ENCODE measurements around the gene SCGB1C2.

SCGB1C2 gene

DNA sequence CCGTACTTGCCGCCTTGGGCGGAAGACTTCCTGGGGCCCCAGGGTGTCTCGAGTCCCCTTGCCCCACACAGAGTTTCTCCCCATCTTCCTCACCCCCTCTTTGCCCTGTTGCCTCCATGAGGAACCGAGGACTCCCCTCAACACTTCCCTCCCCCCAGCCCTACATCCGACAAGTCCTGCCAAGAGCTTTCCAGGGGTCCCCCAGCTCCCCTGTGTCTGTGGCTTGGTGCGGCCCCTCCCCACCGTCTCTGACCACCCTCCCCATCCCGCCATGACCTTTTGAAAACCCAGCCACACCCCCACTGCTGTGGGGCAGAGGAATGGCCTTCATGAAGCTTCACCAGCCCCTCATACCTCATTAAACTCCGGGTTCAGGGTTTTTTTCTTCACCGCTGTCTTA is 11.4 kb downstream of the SCGB1C2 start:
- no peak for TF ChIP-seq CTCF (conservative IDR thresholded peaks at IDR 0.05)
- no peak for TF ChIP-seq ZFX (IDR thresholded peaks at IDR 0.05)
- H3K27ac ChIP-seq, result no peak overlapping the region

DNA sequence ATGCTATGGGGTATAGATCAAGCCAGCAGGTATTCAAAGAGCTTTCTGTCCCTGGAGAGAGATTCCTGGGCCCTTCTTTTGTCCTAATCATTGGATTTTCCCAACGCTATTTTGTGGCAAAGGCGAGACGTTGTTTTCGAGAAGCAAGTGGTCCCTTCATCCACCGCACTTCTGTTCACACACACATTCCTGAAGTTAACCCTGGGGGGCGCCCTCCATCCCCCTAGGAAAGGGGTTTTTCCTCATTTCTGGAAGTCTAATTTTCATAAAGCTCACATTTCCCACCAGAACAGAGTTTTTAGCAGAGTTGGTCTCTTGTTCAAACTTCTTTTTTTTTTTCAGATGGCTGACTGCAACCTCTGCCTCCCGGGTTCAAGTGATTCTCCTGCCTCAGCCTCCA is 11.9 kb downstream of the SCGB1C2 start:
- H3K27ac ChIP-seq, result no peak overlapping the region
- no peak for TF ChIP-seq ZFX (IDR thresholded peaks at IDR 0.05)
- no peak for TF ChIP-seq CTCF (conservative IDR thresholded peaks at IDR 0.05)

DNA sequence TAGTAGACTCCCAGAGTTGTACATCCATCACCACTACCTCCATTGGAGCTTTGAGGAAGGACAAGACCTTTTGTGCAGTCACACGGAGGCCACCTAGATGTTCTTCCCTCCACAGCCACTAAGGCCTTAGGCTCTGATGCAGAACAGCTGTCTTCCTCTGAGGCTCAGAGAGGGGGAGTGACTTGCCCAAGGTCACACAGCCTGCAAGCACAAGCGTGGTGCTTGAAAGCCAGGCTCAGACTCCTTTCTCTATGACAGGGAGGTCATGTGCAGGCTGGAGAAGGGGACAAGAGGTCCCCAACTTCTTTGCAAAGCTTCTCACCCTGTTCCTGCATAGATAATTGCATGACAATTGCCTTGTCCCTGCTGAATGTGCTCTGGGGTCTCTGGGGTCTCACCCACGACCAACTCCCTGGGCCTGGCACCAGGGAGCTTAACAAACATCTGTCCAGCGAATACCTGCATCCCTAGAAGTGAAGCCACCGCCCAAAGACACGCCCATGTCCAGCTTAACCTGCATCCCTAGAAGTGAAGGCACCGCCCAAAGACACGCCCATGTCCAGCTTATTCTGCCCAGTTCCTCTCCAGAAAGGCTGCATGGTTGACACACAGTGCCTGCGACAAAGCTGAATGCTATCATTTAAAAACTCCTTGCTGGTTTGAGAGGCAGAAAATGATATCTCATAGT is 12.7 kb downstream of the SCGB1C2 start:
- H3K27ac ChIP-seq, result no peak overlapping the region
- TF ChIP-seq ZFX (IDR thresholded peaks at IDR 0.05) (no peak), CTCF (conservative IDR thresholded peaks at IDR 0.05) (no peak)

DNA sequence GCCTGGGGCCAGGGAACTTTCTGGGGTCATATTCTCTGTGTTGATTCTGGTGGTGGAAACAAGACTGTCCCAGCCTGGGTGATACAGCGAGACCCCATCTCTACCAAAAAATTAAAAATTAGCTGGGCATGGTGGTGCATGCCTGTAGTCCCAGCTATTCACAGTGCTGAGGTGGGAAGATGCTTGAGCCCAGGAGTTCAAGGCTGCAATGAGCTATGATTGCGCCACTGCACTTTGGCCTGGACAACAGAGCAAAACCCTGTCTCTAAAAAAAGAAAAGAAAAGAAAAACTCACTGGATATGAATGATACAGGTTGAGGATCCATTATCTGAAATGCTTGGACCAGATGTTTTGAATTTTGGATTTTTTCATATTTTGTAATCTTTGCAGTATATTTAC is 13.6 kb downstream of the SCGB1C2 start:
- H3K27ac ChIP-seq, result no peak overlapping the region
- no peak for TF ChIP-seq CTCF (conservative IDR thresholded peaks at IDR 0.05)

DNA sequence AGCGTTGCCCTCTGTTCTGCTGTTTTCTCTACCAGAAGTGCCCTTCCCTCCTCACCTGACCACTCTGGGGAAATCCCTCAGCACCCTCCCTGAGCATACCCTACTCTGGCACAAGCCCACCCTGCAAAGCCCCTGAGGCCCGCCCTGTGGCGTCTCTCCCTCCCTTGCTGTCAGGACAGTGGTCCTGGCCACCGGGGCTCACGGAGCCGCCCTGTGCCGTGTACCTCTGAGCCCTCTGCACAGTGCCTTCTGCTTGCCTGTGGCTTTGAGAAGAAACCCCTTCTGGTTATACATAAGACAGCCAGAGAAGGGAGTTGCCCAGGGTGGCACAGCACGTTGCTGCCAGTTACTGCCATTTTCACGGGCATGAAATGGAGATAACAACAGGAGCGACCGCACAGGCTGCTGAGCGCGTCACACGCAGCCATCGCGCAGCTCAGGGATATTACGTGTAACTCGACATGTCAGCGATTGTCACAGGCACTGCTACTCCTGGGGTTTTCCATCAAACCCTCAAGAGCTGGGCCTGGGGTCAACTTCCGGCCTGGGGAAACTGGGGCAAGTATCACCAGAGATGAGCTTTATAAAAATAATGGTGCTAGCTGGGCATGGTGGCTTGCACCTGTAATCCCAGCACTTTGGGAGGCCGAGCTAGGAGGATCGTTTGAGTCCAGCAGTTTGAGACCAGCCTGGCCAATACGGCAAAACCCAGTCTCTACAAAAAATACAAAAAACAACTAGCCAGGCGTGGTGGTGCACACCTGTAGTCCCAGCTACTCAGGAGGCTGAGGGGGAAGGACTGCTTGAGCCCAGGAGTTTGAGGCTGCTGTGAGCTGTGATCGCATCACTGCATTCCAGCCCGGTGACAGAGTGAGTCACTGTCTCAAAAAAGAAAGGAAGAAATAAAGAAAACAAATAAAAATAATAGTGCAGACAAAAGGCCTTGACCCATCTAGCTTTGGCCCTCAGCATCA is 14.8 kb downstream of the SCGB1C2 start:
- H3K27ac ChIP-seq, result no peak overlapping the region
- no peak for TF ChIP-seq ZFX (IDR thresholded peaks at IDR 0.05)
- TF ChIP-seq CTCF (conservative IDR thresholded peaks at IDR 0.05), result no peak

DNA sequence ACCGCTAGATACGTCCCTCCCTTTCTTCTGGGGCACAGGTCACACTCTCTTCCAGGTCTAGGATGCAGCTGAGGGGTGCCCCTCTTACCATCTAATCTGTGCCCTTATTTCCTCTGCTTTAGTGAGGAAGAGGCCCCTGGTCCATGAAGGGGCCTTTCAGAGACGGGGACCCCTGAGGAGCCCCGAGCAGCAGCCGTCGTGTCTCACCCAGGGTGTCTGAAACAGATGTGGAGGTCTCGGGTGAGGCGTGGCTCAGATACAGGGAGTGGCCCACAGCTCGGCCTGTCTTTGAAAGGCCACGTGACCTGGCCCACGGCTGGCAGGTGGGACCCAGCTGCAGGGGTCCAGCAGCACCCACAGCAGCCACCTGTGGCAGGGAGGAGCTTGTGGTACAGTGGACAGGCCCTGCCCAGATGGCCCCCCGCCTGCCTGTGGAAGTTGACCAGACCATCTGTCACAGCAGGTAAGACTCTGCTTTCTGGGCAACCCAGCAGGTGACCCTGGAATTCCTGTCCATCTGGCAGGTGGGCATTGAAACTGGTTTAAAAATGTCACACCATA is 15.6 kb downstream of the SCGB1C2 start:
- no peak overlapping the region for H3K27ac ChIP-seq
- no peak for TF ChIP-seq ZFX (IDR thresholded peaks at IDR 0.05)
- TF ChIP-seq CTCF (conservative IDR thresholded peaks at IDR 0.05), result no peak

GRCh38 chr17:153851-154250 is 16.5 kb downstream of the SCGB1C2 start:
- TF ChIP-seq CTCF (conservative IDR thresholded peaks at IDR 0.05), result no peak
- no peak overlapping the region for H3K27ac ChIP-seq
